HG03039 (cell line): Measurements from ENCODE around the gene PRKCH.
"Not testable (repeated sequence)": the region's sequence is repeated elsewhere in the genome, so short reads cannot be mapped to it uniquely, and the experiment has no call there.

Experiments
- ATAC-seq: cut with Tn5 transposase; IDR thresholded peaks from one replicate; pipeline ENCODE4 v1.9.1; 2021; ENCODE audit warnings: mild to moderate bottlenecking, moderate library complexity; ENCODE audit not compliant: unreplicated experiment

Gene PRKCH

GRCh38 chr14:61388173-61388975, 67.0 kb downstream of the PRKCH start:
- ATAC-seq: peak; percentile 67

- ATAC-seq: no peak
Measured at GRCh38 chr14:61388976-61389576, 67.7 kb downstream of the PRKCH start.

DNA sequence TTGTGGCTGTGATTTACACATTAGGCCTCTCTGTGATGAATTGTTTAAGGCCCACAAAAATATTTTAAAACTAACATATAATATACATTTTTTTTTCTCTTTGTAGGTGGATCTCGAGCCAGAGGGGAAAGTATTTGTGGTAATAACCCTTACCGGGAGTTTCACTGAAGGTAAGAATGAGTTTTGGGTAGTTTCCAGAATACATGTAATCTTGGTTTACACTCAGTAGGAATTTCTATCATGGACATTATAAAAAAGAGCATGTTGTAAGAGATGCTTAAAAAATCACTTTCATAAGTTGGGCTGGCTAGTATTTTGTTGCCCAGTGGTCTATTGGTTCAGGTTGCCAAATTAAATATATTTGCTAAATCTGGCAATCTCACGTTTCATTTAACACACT, 69.7 kb downstream of the PRKCH start:
- ATAC-seq: no peak

GRCh38 chr14:61392297-61392696, 70.9 kb downstream of the PRKCH start:
- ATAC-seq: no peak

DNA sequence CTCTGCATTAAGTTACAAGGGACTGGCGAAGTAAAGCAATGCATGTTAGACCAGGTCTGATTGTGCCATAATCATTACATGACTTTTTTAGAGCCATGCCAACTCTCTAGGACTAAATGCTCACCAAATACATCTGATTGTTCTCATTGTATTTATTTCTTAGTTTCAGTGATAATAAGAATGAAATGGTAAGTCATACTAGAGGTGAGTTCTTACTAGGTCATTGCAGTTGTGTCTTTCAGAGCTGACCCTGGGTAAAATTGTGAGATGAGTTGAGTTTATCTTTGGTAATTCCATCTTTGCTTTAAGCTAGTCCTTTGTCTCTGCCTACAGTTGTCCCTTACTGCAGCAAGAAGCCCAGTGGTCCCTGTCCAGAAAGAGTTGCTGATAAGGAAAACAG, 73.2 kb downstream of the PRKCH start:
- no peak for ATAC-seq

GRCh38 chr14:61395115-61395725, 73.8 kb downstream of the PRKCH start:
- no peak for ATAC-seq

DNA sequence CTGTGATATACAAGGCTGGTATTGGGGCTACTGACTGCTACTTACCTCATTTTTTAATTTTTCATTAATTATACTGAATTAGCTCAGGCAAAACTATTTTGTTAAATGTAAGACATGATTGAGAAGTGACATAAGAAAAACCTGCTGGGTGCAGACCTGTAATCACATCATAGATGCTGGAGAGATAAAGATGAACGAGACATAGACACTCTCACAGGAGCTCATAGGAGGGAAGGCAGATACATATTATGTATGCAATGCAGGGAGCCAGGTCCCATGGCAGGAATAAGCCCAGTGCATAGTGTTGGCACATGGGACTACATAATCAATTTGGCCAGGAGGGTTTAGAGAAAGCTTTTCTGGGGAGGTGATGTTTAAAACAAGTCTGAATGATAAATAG, 74.9 kb downstream of the PRKCH start:
- no peak for ATAC-seq

GRCh38 chr14:61396694-61397093, 75.3 kb downstream of the PRKCH start:
- no peak for ATAC-seq

DNA sequence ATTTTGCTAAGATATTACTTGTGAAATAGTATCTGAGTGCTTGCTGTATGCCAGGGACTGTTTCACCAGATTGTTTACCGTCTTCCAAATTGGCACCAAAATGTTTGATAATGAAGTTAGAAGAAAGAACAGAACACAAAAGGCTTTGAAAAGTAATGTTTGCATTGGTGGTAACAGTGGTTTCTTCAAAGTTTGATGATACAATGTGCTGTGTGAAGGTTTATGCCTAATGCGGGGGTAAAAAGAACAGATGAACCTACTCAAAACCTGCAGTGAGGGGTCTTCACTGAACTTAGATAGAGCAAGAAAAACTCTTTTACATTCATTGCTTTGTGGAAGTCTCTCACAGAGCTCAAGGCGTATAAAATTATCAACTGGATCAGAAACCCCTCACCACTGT, 76.2 kb downstream of the PRKCH start:
- no peak for ATAC-seq

- ATAC-seq: no peak
Measured at GRCh38 chr14:61398221-61398620, 76.8 kb downstream of the PRKCH start.

DNA sequence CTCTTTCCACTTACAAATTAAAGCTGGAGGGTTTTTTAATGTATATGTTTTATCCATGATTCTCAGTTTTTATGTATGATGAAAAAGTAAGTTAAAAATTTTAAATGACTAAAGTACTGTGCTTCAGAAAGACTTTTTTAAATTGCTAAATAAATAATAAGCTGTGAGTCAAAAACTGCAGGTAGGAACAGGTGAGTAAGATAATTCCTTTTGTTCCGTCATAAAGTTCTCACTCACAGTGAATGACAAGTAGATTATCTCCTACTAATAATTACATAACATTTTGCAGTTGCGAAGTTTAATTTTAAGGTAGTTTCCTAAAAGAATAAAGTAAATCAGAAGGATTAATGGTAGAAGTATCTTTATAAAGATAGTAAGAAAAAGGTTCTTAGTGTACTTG, 78.0 kb downstream of the PRKCH start:
- no peak for ATAC-seq

DNA sequence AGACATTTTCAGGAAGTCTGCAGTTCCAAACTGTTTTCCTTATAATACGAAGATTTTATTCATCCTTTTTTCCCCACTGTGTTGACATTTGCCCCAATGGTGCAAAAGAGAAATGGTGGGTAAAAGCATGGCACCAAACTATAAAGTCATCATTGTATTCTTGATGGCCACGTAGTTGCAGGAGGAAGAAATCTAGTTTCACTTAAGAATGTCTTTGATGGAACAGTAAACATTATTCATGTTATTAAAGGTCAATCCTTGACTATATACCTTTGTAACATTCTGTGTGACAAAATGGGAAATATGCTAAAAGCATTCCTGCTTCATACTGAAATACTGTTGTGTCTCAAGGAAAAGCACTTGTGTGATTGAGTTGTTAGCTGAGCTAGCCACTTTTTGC, 80.1 kb downstream of the PRKCH start:
- ATAC-seq: no peak

DNA sequence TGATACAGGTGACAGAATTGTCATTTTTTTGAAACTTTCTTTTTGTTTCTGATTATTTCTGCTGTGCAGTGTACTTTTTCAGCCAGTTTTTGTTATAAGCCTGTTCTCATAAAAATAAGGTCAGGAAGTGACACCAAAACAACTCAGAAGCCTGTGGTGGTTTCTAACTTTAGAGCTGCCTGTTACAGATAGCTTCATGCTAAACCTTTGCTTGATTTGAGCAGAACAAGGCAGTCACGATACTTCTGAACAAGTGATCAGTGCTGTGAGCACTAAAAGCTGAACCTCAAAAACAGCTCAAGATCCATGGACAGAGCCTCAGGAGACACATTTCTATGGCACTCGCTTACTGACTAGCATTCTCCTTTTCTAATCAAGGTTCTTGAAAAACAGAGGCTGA, 82.0 kb downstream of the PRKCH start:
- no peak for ATAC-seq

DNA sequence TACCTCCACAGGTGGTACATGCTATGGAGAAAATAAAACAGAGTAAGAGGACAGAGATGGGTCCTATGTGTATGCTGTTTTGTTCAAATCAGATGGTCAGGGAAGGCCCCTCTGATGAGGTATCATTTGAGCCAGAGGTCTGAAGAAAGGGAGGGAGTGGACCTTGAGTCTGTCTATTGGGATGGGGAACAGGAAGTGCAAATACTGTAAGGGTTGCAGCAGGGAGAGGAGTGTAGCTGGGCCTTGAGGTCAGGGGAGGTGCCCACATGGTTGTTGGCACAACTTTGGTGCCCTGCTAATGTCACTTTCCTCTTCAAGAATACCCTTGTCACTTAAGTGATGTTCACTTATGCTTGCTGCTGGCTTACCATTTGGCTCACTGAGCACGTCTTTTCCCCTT, 83.3 kb downstream of the PRKCH start:
- no peak for ATAC-seq

GRCh38 chr14:61406198-61406597, 84.8 kb downstream of the PRKCH start:
- no peak for ATAC-seq

DNA sequence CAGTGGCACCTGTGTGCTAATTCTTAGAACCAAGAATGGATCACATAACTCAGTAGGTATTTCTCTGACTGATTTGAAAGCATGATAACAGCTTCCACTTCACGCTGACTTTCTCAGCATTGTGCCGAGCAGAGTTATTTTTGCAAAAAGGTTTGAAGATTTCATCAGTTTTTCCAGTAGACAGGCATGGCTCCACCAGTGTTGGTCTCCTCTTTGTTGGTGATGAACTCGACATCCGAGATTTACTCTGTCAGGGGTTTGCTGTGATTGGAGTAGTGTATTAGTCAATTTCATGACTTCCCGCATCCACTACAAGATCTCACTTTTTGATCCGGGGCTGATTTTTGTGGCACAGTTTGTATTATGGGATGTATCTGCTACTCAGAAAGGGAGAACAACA, 85.3 kb downstream of the PRKCH start:
- ATAC-seq: no peak

- no peak for ATAC-seq
Measured at GRCh38 chr14:61408498-61408897, 87.1 kb downstream of the PRKCH start.

DNA sequence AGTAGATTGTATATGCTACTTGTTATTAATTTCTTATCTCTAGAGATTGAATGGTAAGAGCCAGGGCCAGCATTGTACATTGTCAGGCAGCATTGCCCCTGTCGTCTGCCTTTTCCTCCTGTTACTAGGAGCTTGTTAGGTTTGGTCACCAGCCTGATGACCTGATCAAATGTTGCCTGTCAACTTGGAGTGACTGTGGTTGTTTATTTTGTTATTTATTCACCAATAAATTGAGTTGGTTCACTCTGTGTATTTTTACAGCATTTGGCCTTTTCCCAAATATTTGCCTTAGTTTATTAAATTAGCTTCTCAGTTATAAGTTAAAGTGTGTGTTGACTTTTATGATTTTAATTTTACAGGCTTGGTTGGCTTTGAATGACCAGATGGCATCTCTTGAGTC, 88.4 kb downstream of the PRKCH start:
- ATAC-seq: no peak

DNA sequence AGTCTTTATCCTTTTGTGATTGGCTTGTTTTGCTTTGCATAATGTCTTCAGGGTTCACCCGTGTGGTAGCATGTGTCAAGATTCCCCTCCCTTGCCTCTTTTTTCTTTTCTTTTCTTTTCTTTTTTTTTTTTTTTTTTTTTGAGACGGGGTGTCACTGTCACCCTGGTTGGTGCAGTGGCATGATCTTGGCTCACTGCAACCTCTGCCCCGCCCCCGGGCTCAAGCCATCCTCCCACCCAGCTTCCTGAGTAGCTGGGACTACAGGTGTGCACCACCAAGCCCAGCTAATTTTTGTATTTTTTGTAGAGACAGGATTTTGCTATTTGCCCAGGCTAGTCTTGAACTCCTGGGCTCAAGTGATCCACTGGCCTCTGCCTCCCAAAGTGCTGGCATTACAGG, 94.6 kb downstream of the PRKCH start:
- ATAC-seq: not testable (repeated sequence)

DNA sequence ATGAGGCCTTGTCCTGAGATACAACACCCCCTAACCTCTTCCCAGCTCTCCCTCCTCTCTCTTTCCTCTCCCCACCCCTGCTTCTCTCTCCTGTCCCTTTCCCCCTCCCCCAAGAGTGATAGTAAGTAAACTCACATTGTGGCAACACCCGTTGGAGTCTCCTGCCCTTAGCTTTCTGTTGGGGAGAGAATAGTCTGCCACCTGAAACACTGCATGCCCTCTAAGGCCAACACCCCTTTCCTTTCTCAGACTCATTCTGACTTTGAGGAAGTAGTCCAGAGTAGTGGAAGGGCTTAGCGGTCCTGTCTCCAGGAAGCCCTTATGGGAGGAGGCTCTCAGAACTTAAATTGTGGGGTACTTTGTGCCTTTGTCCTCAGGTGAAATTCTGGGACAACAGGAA, 95.2 kb downstream of the PRKCH start:
- ATAC-seq: no peak

DNA sequence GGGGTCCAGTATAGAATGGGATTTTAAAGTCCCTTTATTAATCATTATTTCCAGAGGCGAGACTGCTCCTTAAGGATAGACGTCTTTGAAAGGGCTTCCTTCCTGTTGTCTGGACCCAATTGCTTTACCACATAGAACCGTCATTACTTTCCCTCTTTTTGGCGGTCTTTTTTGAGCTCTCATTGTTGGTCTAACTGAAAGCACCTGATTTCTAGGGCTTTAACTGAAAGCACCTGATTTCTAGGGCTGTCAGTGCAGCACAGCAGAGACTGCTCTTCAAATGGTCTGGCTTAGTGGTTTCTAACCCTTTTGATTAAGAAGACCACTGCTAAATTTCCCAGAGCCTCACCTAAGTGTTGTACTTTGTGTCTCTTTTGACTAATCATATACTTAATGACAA, 95.8 kb downstream of the PRKCH start:
- no peak for ATAC-seq

GRCh38 chr14:61417883-61418455, 96.6 kb downstream of the PRKCH start:
- no peak for ATAC-seq
